PC-9 (cell line): ENCODE measurements around the gene NSD2. TPM values are rescaled to one million over a fixed set of nuclear protein-coding genes. Genes with fewer than 3 reads are reported as not detected.

Source experiments
- BruUV-seq: library from RNA; stranded (reverse); fragments of 400-500 nt; replicated peaks from 2 replicates; lab custom pipeline; 2021; lab: Mats Ljungman, UMichigan
- CTCF ChIA-PET: fragments of 300-600 bp; sonication (Branson Sonifier 250); formaldehyde crosslinking; loops from one replicate; lab custom pipeline; 2022; ENCODE audit warnings: antibody characterized with exemption; lab: Charles Lee
- POLR2A ChIA-PET: fragments of 300-600 bp; sonication (Branson Sonifier 250); formaldehyde crosslinking; loops from one replicate; lab custom pipeline; 2022; ENCODE audit warnings: antibody characterized with exemption; ENCODE audit not compliant: unreplicated experiment; lab: Charles Lee
- DNase-seq, 2 experiments: peaks; one replicate each; pipeline versions ENCODE4 v3.0.0 to v3.0.0-alpha.2; 2015 to 2022; ENCODE audit warnings: mixed read lengths in 1 of 2
- H2AFZ ChIP-seq: fragments of 200-600 bp; sonication (generic); 2 replicates; pipeline ENCODE4 v1.8.1; 2017; ENCODE audit warnings: antibody characterized with exemption
- H3F3A ChIP-seq: fragments of 200-600 bp; sonication (generic); 2 replicates; pipeline ENCODE4 v1.8.1; 2017; ENCODE audit warnings: antibody characterized with exemption, mild to moderate bottlenecking, low read depth; ENCODE audit not compliant: insufficient read depth
- H3K27ac ChIP-seq: fragments of 200-600 bp; sonication (generic); 2 replicates; pipeline ENCODE4 v1.6.1; 2016; ENCODE audit warnings: mixed run types
- H3K27me3 ChIP-seq: fragments of 200-600 bp; sonication (generic); 2 replicates; pipeline ENCODE4 v1.6.1; 2016; ENCODE audit warnings: low read depth, mixed run types; ENCODE audit not compliant: insufficient read depth
- H3K36me3 ChIP-seq: fragments of 200-600 bp; sonication (generic); 2 replicates; pipeline ENCODE4 v1.6.1; 2016; ENCODE audit warnings: low read depth, mixed run types
- H3K4me1 ChIP-seq: fragments of 200-600 bp; sonication (generic); replicated peaks from 2 replicates; pipeline ENCODE4 v1.6.1; 2016; ENCODE audit warnings: mixed run types; ENCODE audit not compliant: insufficient read depth
- H3K4me2 ChIP-seq: fragments of 200-600 bp; sonication (generic); 2 replicates; pipeline ENCODE4 v1.6.1; 2017; ENCODE audit warnings: mixed run types
- H3K4me3 ChIP-seq: fragments of 200-600 bp; sonication (generic); 2 replicates; pipeline ENCODE4 v1.6.1; 2016; ENCODE audit warnings: mixed run types
- H3K79me2 ChIP-seq: fragments of 200-600 bp; sonication (generic); 2 replicates; pipeline ENCODE4 v1.6.1; 2017; ENCODE audit warnings: low read depth, mixed run types
- H3K9me2 ChIP-seq: fragments of 200-600 bp; sonication (generic); 2 replicates; pipeline ENCODE4 v1.8.1; 2017; ENCODE audit warnings: mild to moderate bottlenecking; ENCODE audit not compliant: insufficient read depth
- H3K9me3 ChIP-seq: fragments of 200-600 bp; sonication (generic); 2 replicates; pipeline ENCODE4 v1.8.1; 2016; ENCODE audit warnings: low read depth; ENCODE audit not compliant: insufficient read depth
- H4K20me1 ChIP-seq: fragments of 200-600 bp; sonication (generic); 2 replicates; pipeline ENCODE4 v1.8.1; 2017; ENCODE audit not compliant: insufficient read depth
- CTCF ChIP-seq: fragments of 200-600 bp; sonication (generic); conservative IDR thresholded peaks from 2 replicates; pipeline ENCODE4 v1.6.1; 2017; ENCODE audit warnings: mixed run types, antibody characterized with exemption, mild to moderate bottlenecking, moderate library complexity
- EZH2 ChIP-seq: fragments of 200-600 bp; sonication (generic); IDR thresholded peaks from 2 replicates; pipeline ENCODE4 v1.8.0; 2017; ENCODE audit warnings: antibody characterized with exemption, low read depth
- intact Hi-C: fragments of 100-400 bp; cut with micrococcal nuclease; formaldehyde crosslinking; loops from one replicate; pipeline ENCODE4 v1.10.0; 2022; ENCODE audit not compliant: unreplicated experiment
- total RNA-seq: library from RNA; stranded (reverse); gene quantifications from 2 replicates; pipeline ENCODE4 v1.2.3, GENCODE V29; 2021

NSD2 gene
- total RNA-seq, 1 experiment from 2014 or later, result 176 TPM

DNA sequence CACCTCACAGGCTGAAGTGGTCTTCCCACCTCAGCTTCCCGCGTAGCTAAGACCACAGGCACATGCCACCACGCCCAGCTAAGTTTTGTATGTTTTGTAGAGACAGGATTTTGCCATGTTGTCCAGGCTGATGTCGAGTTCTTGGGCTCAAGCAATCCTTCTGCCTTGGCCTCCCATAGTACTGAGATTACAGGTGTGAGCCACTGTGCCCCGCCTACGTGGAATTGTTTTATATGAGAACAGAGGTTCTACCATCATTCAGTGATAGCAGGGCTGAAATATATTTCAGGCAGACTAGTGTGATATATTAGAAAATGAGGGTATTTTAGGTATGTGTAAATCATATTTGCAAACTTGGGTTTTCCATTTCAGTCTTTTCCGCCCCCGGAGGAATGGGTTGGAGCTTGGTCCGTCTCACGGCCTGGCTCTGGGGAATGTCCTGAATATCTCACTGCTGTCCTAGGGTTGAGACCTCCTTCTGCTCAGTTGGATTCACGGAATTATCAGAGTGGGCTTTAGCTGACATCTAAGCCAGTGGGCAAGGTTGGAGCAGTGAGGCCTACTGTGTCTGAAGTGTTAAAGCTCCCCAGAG lies 19.9 kb downstream of the NSD2 start:
- Histone ChIP-seq H3F3A (peaks cover 21% of the 10 kb centered on the region), H3K4me3 (no peak overlapping the region), H2AFZ (no peak overlapping the region), H3K9me2 (no peaks in the 10 kb centered on the region), H3K9me3 (no peaks in the 10 kb centered on the region), H4K20me1 (peaks cover 20% of the 10 kb centered on the region), H3K27ac (no peak overlapping the region), H3K27me3 (no peaks in the 10 kb centered on the region), H3K4me1 (no peaks in the 10 kb centered on the region), H3K36me3 (no peaks in the 10 kb centered on the region; the same call in 1 of the 2 replicates), H3K4me2 (no peak overlapping the region), H3K79me2 (peaks cover 97% of the 10 kb centered on the region)
- intact Hi-C loops, result loop anchor here (10.0 kb wide), 1 partner anchor 166 kb away; the partner anchor contains the start of genes TACC3 and TMEM129
- no peak for DNase-seq
- no TSS peak for BruUV-seq
- POLR2A ChIA-PET, result no interaction called here
- CTCF ChIA-PET, result no interaction called here
- TF ChIP-seq EZH2 (no peak), CTCF (no peak)

- Histone ChIP-seq H3K79me2 (peaks cover 90% of the 10 kb centered on the region), H3K4me2 (no peak overlapping the region), H3K36me3 (0 out of 2 replicates have a peak, but pooled peaks cover 3% of the 10 kb centered on the region), H3K4me1 (no peaks in the 10 kb centered on the region), H3F3A (peaks cover 22% of the 10 kb centered on the region), H3K9me3 (no peaks in the 10 kb centered on the region), H3K9me2 (no peaks in the 10 kb centered on the region), H3K4me3 (no peak overlapping the region), H3K27me3 (no peaks in the 10 kb centered on the region), H3K27ac (no peak overlapping the region), H4K20me1 (peaks cover 22% of the 10 kb centered on the region), H2AFZ (no peak overlapping the region)
- no TSS peak for BruUV-seq
- DNase-seq, result no peak
- intact Hi-C loops, result loop anchor here (10.0 kb wide), 1 partner anchor 171 kb away; the partner anchor contains the start of genes TACC3 and TMEM129
- POLR2A ChIA-PET, result no interaction called here
- CTCF ChIA-PET, result no interaction called here
- TF ChIP-seq EZH2 (no peak), CTCF (no peak)
Observed at GRCh38 chr4:1895971-1896657, 24.9 kb downstream of the NSD2 start.

GRCh38 chr4:1896658-1896991 lies 25.4 kb downstream of the NSD2 start:
- CTCF ChIA-PET, result no interaction called here
- Histone ChIP-seq H3K4me3 (no peak overlapping the region), H3K36me3 (0 out of 2 replicates have a peak, but pooled peaks cover 3% of the 10 kb centered on the region), H3K27me3 (no peaks in the 10 kb centered on the region), H3K4me1 (no peaks in the 10 kb centered on the region), H4K20me1 (peaks cover 22% of the 10 kb centered on the region), H3K9me2 (no peaks in the 10 kb centered on the region), H3F3A (peaks cover 22% of the 10 kb centered on the region), H3K9me3 (no peaks in the 10 kb centered on the region), H3K27ac (no peak overlapping the region), H2AFZ (no peak overlapping the region), H3K79me2 (peaks cover 90% of the 10 kb centered on the region), H3K4me2 (no peak overlapping the region)
- POLR2A ChIA-PET, result no interaction called here
- intact Hi-C loops, result loop anchor here (10.0 kb wide), 1 partner anchor 172 kb away; the partner anchor contains the start of genes TACC3 and TMEM129
- no peak for DNase-seq
- BruUV-seq, result no TSS peak
- no peak for TF ChIP-seq CTCF
- TF ChIP-seq EZH2, result no peak
